ENCODE measurements around the gene ATXN7L1. TPM values are rescaled to one million over a fixed set of nuclear protein-coding genes. Genes with fewer than 3 reads are reported as not detected.
"Not testable (repeated sequence)": the region's sequence is repeated elsewhere in the genome, so short reads cannot be mapped to it uniquely, and the experiment has no call there.

ATXN7L1 gene
- total RNA-seq, 1 experiment from 2014 or later = 24.3 TPM

DNA sequence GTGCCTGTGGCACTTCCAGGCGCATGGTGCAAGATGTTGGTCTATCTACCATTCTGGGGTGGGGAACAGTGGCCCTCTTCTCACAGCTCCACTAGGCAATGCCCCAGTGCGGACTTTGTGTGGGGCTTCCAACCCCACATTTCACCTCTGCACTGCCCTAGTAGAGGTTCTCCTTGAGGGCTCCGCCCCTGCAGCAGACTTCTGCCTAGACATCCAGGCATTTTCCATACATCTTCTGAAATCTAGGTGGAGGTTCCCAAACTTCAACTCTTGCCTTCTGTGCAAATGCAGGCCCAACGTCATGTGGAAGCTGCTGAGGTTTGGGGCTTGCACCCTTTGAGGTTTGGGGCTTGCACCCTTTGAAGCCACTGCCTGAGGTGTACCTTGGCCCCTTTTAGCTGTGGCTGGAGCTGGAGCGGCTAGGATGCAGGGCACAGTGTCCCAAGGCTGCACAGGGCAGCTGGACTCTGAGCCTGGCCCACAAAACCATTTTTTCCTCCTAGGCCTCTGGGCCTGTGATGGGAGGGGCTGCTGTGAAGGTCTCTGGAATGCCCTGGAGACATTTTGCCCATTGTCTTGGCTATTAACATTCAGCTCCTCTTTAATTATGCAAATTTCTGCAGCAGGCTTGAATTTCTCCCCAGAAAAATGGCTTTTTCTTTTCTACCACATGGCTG lies 164.5 kb downstream of the ATXN7L1 start:
- H3K9me3 Mint-ChIP-seq = peaks cover 38 to 50% of the 10 kb centered on the region in 2 experiments
- Histone ChIP-seq H4K5ac (ENCODE audit: insufficient read length, low read depth, low read length) (no peak overlapping the region), H4K8ac (replicated peaks; ENCODE audit: insufficient read length, low read depth, low read length) (no peak overlapping the region), H4K91ac (ENCODE audit: insufficient read length, low read depth, low read length) (no peak overlapping the region), H3K27ac (ENCODE audit: insufficient read length, low read depth, low read length) (no peak overlapping the region), H2BK20ac (ENCODE audit: low read depth, low read length, poor library complexity, severe bottlenecking) (no peak overlapping the region), H4K20me1 (ENCODE audit: control insufficient read depth, insufficient read depth, insufficient read length) (no peaks in the 10 kb centered on the region), H3T11ph (ENCODE audit: low read length) (no peak overlapping the region), H3K9me3 (ENCODE audit: control insufficient read depth, low read depth, low read length) (peaks cover 26% of the 10 kb centered on the region), H3K56ac (ENCODE audit: insufficient read length, low read depth, low read length) (no peak overlapping the region), H3K23me2 (ENCODE audit: insufficient read length, low read depth, low read length, poor library complexity, severe bottlenecking) (no peaks in the 10 kb centered on the region), H2BK5ac (ENCODE audit: insufficient read length, low read length) (no peak overlapping the region), H2AK5ac (ENCODE audit: insufficient read length, low read length) (no peak overlapping the region), H3K79me2 (ENCODE audit: insufficient read depth, low read length) (no peaks in the 10 kb centered on the region), H3K4me2 (ENCODE audit: insufficient read depth, insufficient read length, low read length) (no peak overlapping the region), H2BK12ac (ENCODE audit: insufficient read length, low read depth, low read length) (no peak overlapping the region), H2AFZ (ENCODE audit: low read length) (no peak overlapping the region), H2BK120ac (ENCODE audit: low read depth, low read length, poor library complexity, severe bottlenecking) (no peak overlapping the region), H3K9ac (ENCODE audit: extremely low read depth, insufficient read length, low read length) (no peak overlapping the region), H3K4me1 (ENCODE audit: insufficient read depth, low read length) (no peaks in the 10 kb centered on the region), H3K23ac (ENCODE audit: insufficient read length, low read depth, low read length) (no peak overlapping the region), H3K27me3 (ENCODE audit: insufficient read depth, low read length) (no peaks in the 10 kb centered on the region), H3K4ac (ENCODE audit: low read depth, low read length) (no peak overlapping the region), H2BK15ac (ENCODE audit: low read depth, low read length) (no peak overlapping the region), H3K14ac (ENCODE audit: insufficient read depth, low read length) (no peak overlapping the region), H3K79me1 (ENCODE audit: insufficient read depth, low read depth, low read length, poor library complexity, severe bottlenecking) (no peaks in the 10 kb centered on the region), H3K18ac (ENCODE audit: insufficient read length, low read depth, low read length) (no peak overlapping the region)
- no CpG with 5 or more reads among the region's 5 CpGs for WGBS (ENCODE audit: extremely low coverage, insufficient read length, low lambda C conversion rate)
- no peak overlapping the region for H3K27ac Mint-ChIP-seq
- H3K4me1 Mint-ChIP-seq = peaks cover 11 to 12% of the 10 kb centered on the region in 2 experiments
- no peak for DNase-seq
- H3K36me3 Mint-ChIP-seq (ENCODE audit: insufficient read depth in 1 of 3, low read depth in 3 of 3) = peaks cover 55 to 62% (median 57%) of the 10 kb centered on the region in 3 experiments
- H3K4me3 Mint-ChIP-seq = no peak overlapping the region
- no peak for TF ChIP-seq CTCF (conservative IDR thresholded peaks at IDR 0.05)
- H3K27me3 Mint-ChIP-seq (ENCODE audit: low read depth) = peaks cover 8% of the 10 kb centered on the region

DNA sequence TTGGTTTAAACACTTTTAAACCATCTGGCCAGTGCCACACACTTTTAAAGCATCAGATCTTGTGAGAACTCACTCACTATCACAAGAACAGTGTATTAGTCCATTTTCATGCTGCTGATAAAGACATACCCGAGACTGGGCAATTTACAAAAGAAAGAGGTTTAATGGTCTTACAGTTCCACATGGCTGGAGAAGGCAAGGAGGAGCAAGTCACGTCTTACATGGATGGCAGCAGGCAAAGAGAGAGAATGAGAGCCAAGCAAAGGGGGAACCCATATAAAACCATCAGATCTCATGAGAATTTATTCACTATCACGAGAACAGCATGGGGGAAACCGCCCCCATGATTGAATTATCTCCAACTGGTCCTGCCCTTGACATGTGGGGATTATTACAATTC lies 165.7 kb downstream of the ATXN7L1 start:
- WGBS (ENCODE audit: extremely low coverage, insufficient read length, low lambda C conversion rate) = no CpG with 5 or more reads among the region's 4 CpGs
- H4K91ac ChIP-seq (ENCODE audit: insufficient read length, low read depth, low read length); H3K4ac ChIP-seq (ENCODE audit: low read depth, low read length); H3K14ac ChIP-seq (ENCODE audit: insufficient read depth, low read length); H3K27me3 Mint-ChIP-seq (ENCODE audit: low read depth); H2BK120ac ChIP-seq (ENCODE audit: low read depth, low read length, poor library complexity, severe bottlenecking); H2BK5ac ChIP-seq (ENCODE audit: insufficient read length, low read length); H3K79me2 ChIP-seq (ENCODE audit: insufficient read depth, low read length); H3K4me2 ChIP-seq (ENCODE audit: insufficient read depth, insufficient read length, low read length); H2AFZ ChIP-seq (ENCODE audit: low read length); H3K23ac ChIP-seq (ENCODE audit: insufficient read length, low read depth, low read length); H3K79me1 ChIP-seq (ENCODE audit: insufficient read depth, low read depth, low read length, poor library complexity, severe bottlenecking); H3K4me3 Mint-ChIP-seq; H3K27ac ChIP-seq (ENCODE audit: insufficient read length, low read depth, low read length); H4K20me1 ChIP-seq (ENCODE audit: control insufficient read depth, insufficient read depth, insufficient read length); H3K9ac ChIP-seq (ENCODE audit: extremely low read depth, insufficient read length, low read length); H3K27me3 ChIP-seq (ENCODE audit: insufficient read depth, low read length); H2AK5ac ChIP-seq (ENCODE audit: insufficient read length, low read length); H3K18ac ChIP-seq (ENCODE audit: insufficient read length, low read depth, low read length); H4K8ac ChIP-seq (replicated peaks; ENCODE audit: insufficient read length, low read depth, low read length); H2BK12ac ChIP-seq (ENCODE audit: insufficient read length, low read depth, low read length); H3K27ac Mint-ChIP-seq; H2BK20ac ChIP-seq (ENCODE audit: low read depth, low read length, poor library complexity, severe bottlenecking); H3T11ph ChIP-seq (ENCODE audit: low read length); H3K56ac ChIP-seq (ENCODE audit: insufficient read length, low read depth, low read length); H3K4me1 ChIP-seq (ENCODE audit: insufficient read depth, low read length); H2BK15ac ChIP-seq (ENCODE audit: low read depth, low read length); H4K5ac ChIP-seq (ENCODE audit: insufficient read length, low read depth, low read length); DNase-seq; H3K23me2 ChIP-seq (ENCODE audit: insufficient read length, low read depth, low read length, poor library complexity, severe bottlenecking): not testable (repeated sequence)
- Mint-ChIP-seq H3K9me3 (peaks cover 38 to 50% of the 10 kb centered on the region in 2 experiments), H3K4me1 (peaks cover 11 to 14% of the 10 kb centered on the region in 2 experiments), H3K36me3 (ENCODE audit: insufficient read depth in 1 of 3, low read depth in 3 of 3) (peaks cover 57 to 59% (median 58%) of the 10 kb centered on the region in 3 experiments)
- peaks cover 26% of the 10 kb centered on the region for H3K9me3 ChIP-seq (ENCODE audit: control insufficient read depth, low read depth, low read length)
